ENCODE results near the gene AMDHD2. TPM values are rescaled to one million over a fixed set of nuclear protein-coding genes. Genes with fewer than 3 reads are reported as not detected.
A peak's percentile ranks its signal among the peaks of the same experiment; 100 is the strongest.
"Not testable (repeated sequence)": the region's sequence is repeated elsewhere in the genome, so short reads cannot be mapped to it uniquely, and the experiment has no call there.

The AMDHD2 gene
- total RNA-seq, 1 experiment from 2014 or later: 67.2 TPM

GRCh38 chr16:2533912-2534311, 13.7 kb downstream of the AMDHD2 start:
- no peak for TF ChIP-seq CTCF (IDR thresholded peaks at IDR 0.05; ENCODE audit: insufficient read depth in 1 of 2, low read depth in 1 of 2, low read length in 1 of 2, severe bottlenecking in 1 of 2, unreplicated experiment in 1 of 2)
- ChIA-PET POLR2A (no interaction called here), CTCF (no interaction called here)
- no peak for DNase-seq
- H3K4me1 ChIP-seq: peaks cover 19% of the 10 kb centered on the region
- Mint-ChIP-seq H3K4me3 (ENCODE audit: unreplicated experiment) (no peak overlapping the region), H3K36me3 (ENCODE audit: insufficient read depth, unreplicated experiment) (peaks cover 31% of the 10 kb centered on the region), H3K4me1 (ENCODE audit: low read depth, unreplicated experiment) (no peaks in the 10 kb centered on the region), H3K27ac (ENCODE audit: unreplicated experiment) (no peak overlapping the region), H3K27me3 (ENCODE audit: insufficient read depth, unreplicated experiment) (no peaks in the 10 kb centered on the region), H3K9me3 (ENCODE audit: unreplicated experiment) (no peaks in the 10 kb centered on the region)
- no peaks in the 10 kb centered on the region; the same call in 1 of the 2 replicates for H3K36me3 ChIP-seq (ENCODE audit: control insufficient read depth, insufficient read depth, low read length)
- no peak overlapping the region for H3K4me3 ChIP-seq (ENCODE audit: low read depth, low read length)
- BruUV-seq (replicated peaks): no TSS peak
- intact Hi-C loops (cut with micrococcal nuclease; ENCODE audit: unreplicated experiment): no loop called here
- H3K27me3 ChIP-seq (replicated peaks; ENCODE audit: control insufficient read depth, insufficient read depth, low read length): no peaks in the 10 kb centered on the region
- no peaks in the 10 kb centered on the region for H3K9me3 ChIP-seq

GRCh38 chr16:2534335-2534734, 14.2 kb downstream of the AMDHD2 start:
- H3K27ac Mint-ChIP-seq (ENCODE audit: unreplicated experiment): not testable (repeated sequence)

DNA sequence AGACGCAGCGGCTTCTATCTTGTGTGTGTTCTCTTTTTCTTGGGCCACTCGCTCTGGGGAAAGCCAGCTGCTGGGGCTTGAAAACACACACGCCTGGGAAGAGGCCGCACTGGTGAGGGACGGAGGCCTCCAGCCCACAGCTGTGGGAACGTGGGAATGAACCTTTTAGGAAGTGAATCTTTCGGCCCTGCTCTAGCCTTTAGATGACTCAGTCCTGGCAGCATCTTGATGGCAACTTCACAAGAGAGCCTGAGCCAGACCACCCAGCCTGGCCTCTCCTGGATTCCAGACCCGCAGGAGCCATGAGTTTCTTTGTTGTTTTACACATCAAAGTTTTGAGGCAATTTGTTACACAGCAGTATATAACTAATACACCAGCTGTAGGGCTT, 15.4 kb downstream of the AMDHD2 start:
- Mint-ChIP-seq H3K4me1 (ENCODE audit: low read depth, unreplicated experiment) (peaks cover 8% of the 10 kb centered on the region), H3K27ac (ENCODE audit: unreplicated experiment) (no peak overlapping the region), H3K4me3 (ENCODE audit: unreplicated experiment) (peak overlapping the region; percentile 81), H3K27me3 (ENCODE audit: insufficient read depth, unreplicated experiment) (no peaks in the 10 kb centered on the region), H3K36me3 (ENCODE audit: insufficient read depth, unreplicated experiment) (peaks cover 32% of the 10 kb centered on the region), H3K9me3 (ENCODE audit: unreplicated experiment) (no peaks in the 10 kb centered on the region)
- Histone ChIP-seq H3K36me3 (ENCODE audit: control insufficient read depth, insufficient read depth, low read length) (no peaks in the 10 kb centered on the region), H3K9me3 (no peaks in the 10 kb centered on the region), H3K4me3 (ENCODE audit: low read depth, low read length) (no peak overlapping the region), H3K27me3 (replicated peaks; ENCODE audit: control insufficient read depth, insufficient read depth, low read length) (no peaks in the 10 kb centered on the region), H3K4me1 (peaks cover 23% of the 10 kb centered on the region)
- intact Hi-C loops (cut with micrococcal nuclease; ENCODE audit: unreplicated experiment): no loop called here
- ChIA-PET POLR2A (no interaction called here), CTCF (interaction anchor here (0.6 kb wide), 1 partner anchor 16 kb away, joined by 7 read pairs; no protein-coding TSS in a partner anchor)
- TF ChIP-seq CTCF (IDR thresholded peaks at IDR 0.05; ENCODE audit: insufficient read depth in 1 of 2, low read depth in 1 of 2, low read length in 1 of 2, severe bottlenecking in 1 of 2, unreplicated experiment in 1 of 2): no peak
- BruUV-seq (replicated peaks): no TSS peak
- no peak for DNase-seq

More at GRCh38 chr16:2534335-2534734, 14.2 kb downstream of the AMDHD2 start:
- intact Hi-C loops (cut with micrococcal nuclease; ENCODE audit: unreplicated experiment); H3K36me3 ChIP-seq (ENCODE audit: control insufficient read depth, insufficient read depth, low read length); H3K9me3 ChIP-seq; H3K4me3 Mint-ChIP-seq (ENCODE audit: unreplicated experiment); H3K27me3 Mint-ChIP-seq (ENCODE audit: insufficient read depth, unreplicated experiment); POLR2A ChIA-PET; H3K9me3 Mint-ChIP-seq (ENCODE audit: unreplicated experiment); BruUV-seq (replicated peaks); H3K4me3 ChIP-seq (ENCODE audit: low read depth, low read length); H3K27me3 ChIP-seq (replicated peaks; ENCODE audit: control insufficient read depth, insufficient read depth, low read length); DNase-seq; H3K4me1 Mint-ChIP-seq (ENCODE audit: low read depth, unreplicated experiment); CTCF ChIA-PET: not testable (repeated sequence)
- peaks cover 23% of the 10 kb centered on the region for H3K4me1 ChIP-seq
- H3K36me3 Mint-ChIP-seq (ENCODE audit: insufficient read depth, unreplicated experiment): peaks cover 32% of the 10 kb centered on the region

Measured in Caco-2 (cell line).